Skeletal muscle satellite cell (primary cell): ENCODE results near the gene SLC7A6.
"Not testable (repeated sequence)": the region's sequence is repeated elsewhere in the genome, so short reads cannot be mapped to it uniquely, and the experiment has no call there.

Experiments used
- H3K27me3 ChIP-seq: 2 replicates; pipeline ENCODE4 v1.7.0; 2013; ENCODE audit warnings: low read length; ENCODE audit not compliant: control insufficient read depth, insufficient read depth
- H3K36me3 ChIP-seq: 2 replicates; pipeline ENCODE4 v1.7.0; 2013; ENCODE audit warnings: mild to moderate bottlenecking, control low read depth, low read length; ENCODE audit not compliant: insufficient read depth
- H3K4me1 ChIP-seq: 2 replicates; pipeline ENCODE4 v1.7.0; 2013; ENCODE audit warnings: low read length; ENCODE audit not compliant: control insufficient read depth, insufficient read depth
- H3K4me2 ChIP-seq: 2 replicates; pipeline ENCODE4 v1.7.0; 2013; ENCODE audit warnings: mild to moderate bottlenecking, low read length
- H3K4me3 ChIP-seq: 2 replicates; pipeline ENCODE4 v1.7.0; 2013; ENCODE audit warnings: low read length
- H3K9ac ChIP-seq: 2 replicates; pipeline ENCODE4 v1.7.0; 2013; ENCODE audit warnings: mild to moderate bottlenecking, low read depth, low read length, moderate library complexity
- H3K9me3 ChIP-seq: replicated peaks from 2 replicates; pipeline ENCODE4 v1.7.0; 2013; ENCODE audit warnings: mild to moderate bottlenecking, control low read depth, low read length

The SLC7A6 gene

GRCh38 chr16:68288796-68289195 lies 24.5 kb downstream of the SLC7A6 start:
- not testable (repeated sequence) for H3K9me3 ChIP-seq, H3K4me2 ChIP-seq, H3K27me3 ChIP-seq, H3K9ac ChIP-seq, H3K4me3 ChIP-seq
- peaks cover 68% of the 10 kb centered on the region for H3K36me3 ChIP-seq
- H3K4me1 ChIP-seq = peaks cover 34% of the 10 kb centered on the region

GRCh38 chr16:68289202-68289601 lies 24.9 kb downstream of the SLC7A6 start:
- Histone ChIP-seq H3K4me3 (no peak overlapping the region), H3K9ac (peak overlapping the region; percentile 13), H3K27me3 (no peaks in the 10 kb centered on the region), H3K4me2 (no peak overlapping the region), H3K4me1 (peaks cover 34% of the 10 kb centered on the region), H3K9me3 (no peaks in the 10 kb centered on the region), H3K36me3 (peaks cover 68% of the 10 kb centered on the region)

- Histone ChIP-seq H3K36me3 (peaks cover 73% of the 10 kb centered on the region), H3K4me2 (peak overlapping the region; percentile 37), H3K4me3 (peak overlapping the region; percentile 41), H3K27me3 (no peaks in the 10 kb centered on the region), H3K9me3 (no peaks in the 10 kb centered on the region), H3K4me1 (peaks cover 34% of the 10 kb centered on the region), H3K9ac (peak overlapping the region; percentile 18)
These were observed 25.4 kb downstream of the SLC7A6 start for GRCh38 chr16:68289621-68290329.

- H3K27me3 ChIP-seq = no peaks in the 10 kb centered on the region
- H3K4me3 ChIP-seq = peak overlapping the region; percentile 41
- peaks cover 34% of the 10 kb centered on the region for H3K4me1 ChIP-seq
- H3K4me2 ChIP-seq = peak overlapping the region; percentile 37
- H3K36me3 ChIP-seq = peaks cover 73% of the 10 kb centered on the region
- no peaks in the 10 kb centered on the region for H3K9me3 ChIP-seq
- H3K9ac ChIP-seq = peak overlapping the region; percentile 18
These were observed 26.1 kb downstream of the SLC7A6 start for GRCh38 chr16:68290450-68290849.

GRCh38 chr16:68291227-68291626 lies 26.9 kb downstream of the SLC7A6 start:
- Histone ChIP-seq H3K4me3 (no peak overlapping the region), H3K4me2 (no peak overlapping the region), H3K9ac (no peak overlapping the region), H3K4me1 (peaks cover 34% of the 10 kb centered on the region), H3K36me3 (peaks cover 75% of the 10 kb centered on the region), H3K9me3 (no peaks in the 10 kb centered on the region), H3K27me3 (no peaks in the 10 kb centered on the region)

GRCh38 chr16:68292425-68292824 lies 28.1 kb downstream of the SLC7A6 start:
- Histone ChIP-seq H3K4me3 (no peak overlapping the region), H3K9me3 (no peaks in the 10 kb centered on the region), H3K9ac (no peak overlapping the region), H3K4me1 (peaks cover 29% of the 10 kb centered on the region), H3K27me3 (no peaks in the 10 kb centered on the region), H3K36me3 (peaks cover 76% of the 10 kb centered on the region), H3K4me2 (no peak overlapping the region)

GRCh38 chr16:68296291-68296690 lies 32.0 kb downstream of the SLC7A6 start:
- peaks cover 90% of the 10 kb centered on the region for H3K36me3 ChIP-seq
- peaks cover 19% of the 10 kb centered on the region for H3K4me1 ChIP-seq
- H3K4me2 ChIP-seq = no peak overlapping the region
- no peak overlapping the region for H3K9ac ChIP-seq
- H3K27me3 ChIP-seq = no peaks in the 10 kb centered on the region
- H3K9me3 ChIP-seq = no peaks in the 10 kb centered on the region
- H3K4me3 ChIP-seq = no peak overlapping the region

GRCh38 chr16:68296693-68297092 lies 32.4 kb downstream of the SLC7A6 start:
- Histone ChIP-seq H3K4me1 (peaks cover 19% of the 10 kb centered on the region), H3K4me3 (no peak overlapping the region), H3K36me3 (peaks cover 89% of the 10 kb centered on the region), H3K9me3 (no peaks in the 10 kb centered on the region), H3K9ac (no peak overlapping the region), H3K4me2 (no peak overlapping the region), H3K27me3 (no peaks in the 10 kb centered on the region)

- Histone ChIP-seq H3K36me3 (peaks cover 90% of the 10 kb centered on the region), H3K9ac (no peak overlapping the region), H3K4me1 (peaks cover 19% of the 10 kb centered on the region), H3K9me3 (no peaks in the 10 kb centered on the region), H3K27me3 (no peaks in the 10 kb centered on the region), H3K4me3 (no peak overlapping the region), H3K4me2 (no peak overlapping the region)
These were observed 33.6 kb downstream of the SLC7A6 start for GRCh38 chr16:68297908-68298307.

- Histone ChIP-seq H3K27me3 (no peaks in the 10 kb centered on the region), H3K4me1 (peaks cover 19% of the 10 kb centered on the region), H3K4me2 (no peak overlapping the region), H3K9ac (no peak overlapping the region), H3K9me3 (no peaks in the 10 kb centered on the region), H3K36me3 (peaks cover 89% of the 10 kb centered on the region), H3K4me3 (no peak overlapping the region)
These were observed 34.0 kb downstream of the SLC7A6 start for GRCh38 chr16:68298312-68298711.

- H3K4me2 ChIP-seq = no peak overlapping the region
- H3K4me1 ChIP-seq = peaks cover 19% of the 10 kb centered on the region
- no peak overlapping the region for H3K9ac ChIP-seq
- no peak overlapping the region for H3K4me3 ChIP-seq
- no peaks in the 10 kb centered on the region for H3K27me3 ChIP-seq
- H3K36me3 ChIP-seq = peaks cover 92% of the 10 kb centered on the region
- no peaks in the 10 kb centered on the region for H3K9me3 ChIP-seq
These were observed 34.7 kb downstream of the SLC7A6 start for GRCh38 chr16:68298907-68299561.
